ENCODE data around the gene OVAAL. TPM values are rescaled to one million over a fixed set of nuclear protein-coding genes. Genes with fewer than 3 reads are reported as not detected.

Gene OVAAL
- polyA plus RNA-seq, 4 donors: not detected

DNA sequence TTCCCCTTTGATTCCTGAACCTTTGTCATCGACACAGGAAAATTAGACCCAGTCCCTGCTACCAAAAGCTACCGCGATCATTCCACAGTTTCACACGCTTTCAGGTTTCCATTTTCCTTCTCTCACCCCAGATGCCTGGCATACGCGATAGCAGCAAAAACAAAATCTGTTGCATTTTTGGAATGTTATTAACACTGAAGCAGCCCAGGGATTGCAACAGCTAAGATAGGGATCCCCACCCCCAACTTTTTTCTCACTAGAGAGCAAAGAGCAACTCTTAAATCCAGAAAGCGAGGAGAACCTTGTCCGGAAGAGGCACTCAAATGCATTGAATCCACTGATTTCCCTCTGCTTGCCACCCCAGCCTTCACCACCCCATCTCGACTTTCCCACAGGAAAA, 8.9 kb downstream of the OVAAL start:
- no peak for DNase-seq (ENCODE audit: low read depth in 4 of 4, low spot score in 2 of 4)

DNA sequence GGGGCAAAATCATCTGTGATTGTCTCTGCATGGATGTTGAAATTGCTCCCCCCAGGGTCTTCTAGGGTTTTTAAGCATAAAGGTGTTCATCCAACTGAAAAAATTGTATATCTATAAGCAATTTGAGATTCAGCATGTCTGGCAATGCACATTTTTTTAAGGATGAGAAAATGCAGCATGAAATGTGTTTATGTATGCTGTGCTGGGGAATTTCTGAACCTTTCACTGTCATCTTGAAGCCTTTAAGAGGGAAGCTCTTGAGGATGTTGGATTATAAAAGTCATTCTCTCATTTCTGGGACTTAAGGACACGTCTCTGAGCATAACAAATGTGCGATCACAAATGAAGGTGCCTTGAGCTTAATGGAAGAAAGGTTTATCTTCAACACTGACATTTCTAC, 9.4 kb downstream of the OVAAL start:
- DNase-seq (ENCODE audit: low read depth in 4 of 4, low spot score in 2 of 4): no peak

- no peak for DNase-seq (ENCODE audit: low read depth in 4 of 4, low spot score in 2 of 4)
Measured at GRCh38 chr1:180571060-180571831, 12.5 kb downstream of the OVAAL start.

DNA sequence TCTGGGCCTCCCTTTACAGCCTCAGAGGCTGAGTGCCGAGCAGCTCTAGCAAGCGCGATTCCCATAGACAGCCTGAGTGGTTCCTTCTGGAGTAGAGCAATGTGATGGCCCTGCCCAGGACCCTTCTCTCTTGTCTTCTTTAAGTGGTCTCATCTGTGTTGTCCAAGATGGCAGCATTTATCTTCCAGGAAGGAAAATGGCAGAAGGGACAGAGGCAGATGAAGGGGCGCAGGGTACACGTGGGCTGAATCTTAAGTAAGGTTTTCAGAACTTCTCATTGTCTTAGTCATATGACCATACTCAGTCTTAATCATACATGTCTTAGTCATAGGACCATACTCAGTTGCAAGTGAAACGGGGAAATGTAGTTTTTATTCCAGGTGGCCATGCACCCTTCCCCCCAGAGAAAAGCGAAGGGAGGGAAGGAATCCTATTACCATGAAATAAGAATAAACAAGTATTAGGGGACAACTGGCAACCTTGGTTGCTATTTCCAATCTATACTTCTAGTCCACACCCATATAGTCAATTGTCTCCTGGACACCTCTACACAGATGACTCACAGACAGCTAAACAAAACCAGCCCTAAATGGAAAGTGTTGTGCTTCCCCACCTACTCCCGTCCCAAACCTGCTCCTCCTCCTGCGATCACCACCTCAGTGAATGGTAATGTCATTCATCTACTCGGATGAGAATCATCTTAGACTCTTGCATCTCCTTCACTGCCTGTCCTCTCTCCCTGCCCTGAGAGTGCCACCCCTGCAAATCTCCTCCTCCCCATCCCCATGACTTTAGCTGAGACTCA, 13.3 kb downstream of the OVAAL start:
- DNase-seq (ENCODE audit: low read depth in 4 of 4, low spot score in 2 of 4): no peak

DNA sequence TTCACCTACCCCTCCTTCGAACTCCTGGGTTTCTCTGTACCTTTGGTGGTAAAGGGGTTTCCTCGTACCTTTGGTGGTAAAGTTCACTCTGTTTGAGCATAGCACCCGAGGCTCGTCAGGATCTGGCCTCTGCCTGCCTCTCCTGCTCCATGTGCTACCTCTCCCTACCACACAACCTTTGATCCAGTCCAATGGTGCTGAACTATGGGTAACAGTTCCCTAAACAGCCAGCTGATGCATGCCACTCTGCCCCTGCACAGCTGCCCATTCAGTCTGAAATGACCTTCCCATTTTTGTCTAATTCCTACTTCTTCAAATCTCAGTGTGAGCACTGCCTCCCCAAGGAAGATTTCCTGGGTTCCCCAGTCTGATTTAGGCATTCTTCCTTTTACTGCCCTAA, 14.0 kb downstream of the OVAAL start:
- DNase-seq (ENCODE audit: low read depth in 4 of 4, low spot score in 2 of 4): no peak

DNA sequence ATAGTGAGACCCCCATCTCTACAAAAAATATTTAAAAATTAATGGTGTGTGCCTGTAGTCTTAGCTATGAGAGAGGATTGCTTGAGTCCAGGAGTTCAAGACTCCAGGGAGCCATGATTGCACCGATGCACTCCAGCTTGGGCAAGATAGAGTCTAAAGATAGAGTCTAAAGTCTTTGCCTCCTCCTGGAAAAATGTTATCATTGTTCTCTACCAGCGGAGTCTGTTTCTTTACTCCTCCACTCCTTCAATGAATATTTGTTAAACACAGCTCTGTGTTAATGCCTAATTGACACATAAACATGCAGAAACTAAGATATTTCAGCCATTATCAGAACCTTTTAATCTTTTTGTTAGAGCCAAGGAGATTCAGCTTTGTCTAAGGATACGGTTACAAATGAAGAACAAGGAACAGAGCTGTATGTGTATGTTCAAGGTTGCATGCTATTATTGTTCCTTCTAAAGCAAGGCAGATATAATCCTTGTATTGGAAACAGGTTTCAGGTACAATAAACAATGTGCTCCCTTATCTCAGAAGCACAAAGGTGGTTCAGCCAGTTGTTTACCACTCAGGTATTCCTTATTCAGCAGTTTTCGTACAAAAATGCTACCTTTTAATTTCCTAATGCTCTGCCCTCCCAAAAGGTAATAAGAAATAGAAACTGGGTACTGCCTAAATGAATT, 15.4 kb downstream of the OVAAL start:
- no peak for DNase-seq (ENCODE audit: low read depth in 4 of 4, low spot score in 2 of 4)

GRCh38 chr1:180577361-180577760, 18.6 kb downstream of the OVAAL start:
- DNase-seq (ENCODE audit: low read depth in 4 of 4, low spot score in 2 of 4): no peak

DNA sequence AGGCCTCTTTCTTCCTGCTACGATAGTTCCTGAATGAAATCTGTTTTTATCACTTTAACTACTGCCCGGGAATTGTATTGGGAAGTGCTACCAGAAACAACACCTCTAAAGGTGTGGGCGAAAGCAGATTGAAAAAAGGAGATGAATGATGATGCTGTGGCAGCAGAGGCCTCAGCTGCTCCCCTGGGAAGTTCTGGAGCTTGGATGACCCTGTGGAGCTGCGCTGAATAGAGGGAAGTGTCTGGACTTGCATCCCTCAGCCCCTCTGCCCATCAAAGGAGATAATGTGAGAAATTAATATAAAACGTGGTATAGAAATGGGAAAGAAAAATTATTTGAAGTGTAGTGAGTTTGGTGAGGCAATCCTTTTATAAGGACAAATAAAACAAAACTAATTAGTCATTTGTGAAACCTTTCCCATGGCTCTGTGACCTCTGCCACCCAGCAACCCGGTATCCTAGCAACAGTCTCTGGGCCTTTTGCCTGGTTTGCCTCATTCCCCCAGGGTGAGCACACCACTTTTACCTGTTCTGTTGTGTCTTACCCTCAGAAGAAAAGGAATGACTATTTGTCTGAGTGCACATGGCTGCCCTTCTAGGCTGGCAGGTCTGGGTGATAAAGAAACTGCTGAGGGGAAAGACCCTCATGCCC, 21.3 kb downstream of the OVAAL start:
- DNase-seq (ENCODE audit: low read depth in 4 of 4, low spot score in 2 of 4): no peak

DNA sequence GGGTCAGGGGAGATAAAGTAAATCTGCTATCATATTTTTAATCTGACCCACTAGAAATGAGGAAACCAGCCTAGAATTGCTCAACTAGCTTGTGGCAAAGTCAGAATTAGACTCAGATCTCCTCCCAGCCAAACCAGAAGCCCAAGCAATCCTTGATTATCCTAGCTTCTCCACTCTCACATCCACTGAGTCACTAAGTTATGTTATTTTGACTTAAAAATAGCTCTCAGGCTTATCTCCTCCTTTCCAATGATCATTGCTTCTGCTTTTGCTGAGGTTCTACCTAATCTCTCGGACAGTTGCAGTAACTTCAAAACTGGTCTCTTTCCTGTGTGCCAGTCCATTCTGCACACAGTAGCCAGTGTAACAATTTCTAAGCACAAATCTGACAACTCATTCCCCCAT, 22.9 kb downstream of the OVAAL start:
- DNase-seq (ENCODE audit: low read depth in 4 of 4, low spot score in 2 of 4): no peak

DNA sequence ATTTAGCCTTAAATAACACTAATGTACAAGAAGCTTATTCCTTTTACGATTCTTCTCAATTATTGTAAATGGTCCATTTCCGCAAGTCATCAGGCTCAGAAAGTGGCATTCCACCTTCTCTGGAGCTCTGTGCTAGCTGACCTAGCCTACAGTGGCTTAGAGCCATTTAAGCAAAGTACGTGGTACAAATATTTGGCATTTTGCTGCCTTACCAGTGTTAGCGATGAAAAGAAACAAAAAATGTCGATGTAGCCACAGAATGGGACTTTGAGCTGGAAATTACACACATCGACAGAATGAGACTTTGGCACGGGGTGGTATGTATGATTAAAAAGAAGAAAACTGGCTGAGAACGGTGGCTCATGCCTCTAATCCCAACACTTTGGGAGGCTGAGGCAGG, 26.1 kb downstream of the OVAAL start:
- no peak for DNase-seq (ENCODE audit: low read depth in 4 of 4, low spot score in 2 of 4)

GRCh38 chr1:180585994-180586359, 27.2 kb downstream of the OVAAL start:
- no peak for DNase-seq (ENCODE audit: low read depth in 4 of 4, low spot score in 2 of 4)

DNA sequence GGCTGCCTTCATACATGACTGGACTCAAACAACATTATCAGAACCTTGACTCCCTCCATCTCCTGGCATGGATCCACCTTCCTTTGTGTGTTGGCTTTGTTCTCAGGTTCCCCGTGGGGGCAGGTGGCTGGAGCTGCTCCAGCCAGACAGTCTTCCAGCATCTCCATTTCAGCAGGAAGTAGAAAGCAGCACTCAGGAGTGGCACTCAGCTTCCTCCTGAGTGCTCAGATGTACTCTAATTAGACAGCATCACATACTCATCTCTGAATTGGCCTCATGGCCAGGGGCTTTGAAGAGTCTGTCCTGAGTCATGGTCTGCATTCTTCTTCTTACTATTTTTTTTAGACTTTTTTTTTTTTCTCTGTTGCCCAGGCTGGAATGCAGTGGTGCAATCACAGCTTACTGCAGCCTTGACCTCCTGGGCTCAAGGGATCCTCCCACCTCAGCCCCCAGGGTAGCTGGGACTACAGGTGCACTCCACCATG, 27.9 kb downstream of the OVAAL start:
- DNase-seq (ENCODE audit: low read depth in 4 of 4, low spot score in 2 of 4): no peak

GRCh38 chr1:180588121-180588520, 29.4 kb downstream of the OVAAL start:
- no peak for DNase-seq (ENCODE audit: low read depth in 4 of 4, low spot score in 2 of 4)

GRCh38 chr1:180590889-180591288, 32.1 kb downstream of the OVAAL start:
- no peak for DNase-seq (ENCODE audit: low read depth in 4 of 4, low spot score in 2 of 4)

DNA sequence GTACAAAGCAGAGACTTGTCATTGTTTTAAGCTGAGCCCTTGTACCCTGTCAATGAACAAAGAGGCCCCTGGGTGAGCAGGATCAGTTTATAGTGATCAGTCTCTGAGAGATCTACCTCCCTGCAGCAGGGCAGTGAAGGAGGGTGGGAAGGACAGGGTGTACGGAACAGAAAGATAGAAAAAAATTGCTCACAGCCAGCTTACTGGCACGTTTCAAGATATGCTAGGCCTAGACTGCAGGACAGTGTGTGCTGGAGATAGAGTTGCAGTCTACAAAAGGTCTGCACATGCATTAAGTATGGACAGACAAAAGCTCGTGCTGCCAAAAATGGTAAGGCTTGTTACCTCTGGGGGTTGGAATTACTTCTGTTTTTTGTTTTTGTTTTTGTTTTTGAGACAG, 34.6 kb downstream of the OVAAL start:
- DNase-seq (ENCODE audit: low read depth in 4 of 4, low spot score in 2 of 4): no peak

- no peak for DNase-seq (ENCODE audit: low read depth in 4 of 4, low spot score in 2 of 4)
Measured at GRCh38 chr1:180594723-180595122, 36.0 kb downstream of the OVAAL start.

- no peak for DNase-seq (ENCODE audit: low read depth in 4 of 4, low spot score in 2 of 4)
Measured at GRCh38 chr1:180595966-180596365, 37.2 kb downstream of the OVAAL start.

- no peak for DNase-seq (ENCODE audit: low read depth in 4 of 4, low spot score in 2 of 4)
Measured at GRCh38 chr1:180597520-180597919, 38.8 kb downstream of the OVAAL start.

DNA sequence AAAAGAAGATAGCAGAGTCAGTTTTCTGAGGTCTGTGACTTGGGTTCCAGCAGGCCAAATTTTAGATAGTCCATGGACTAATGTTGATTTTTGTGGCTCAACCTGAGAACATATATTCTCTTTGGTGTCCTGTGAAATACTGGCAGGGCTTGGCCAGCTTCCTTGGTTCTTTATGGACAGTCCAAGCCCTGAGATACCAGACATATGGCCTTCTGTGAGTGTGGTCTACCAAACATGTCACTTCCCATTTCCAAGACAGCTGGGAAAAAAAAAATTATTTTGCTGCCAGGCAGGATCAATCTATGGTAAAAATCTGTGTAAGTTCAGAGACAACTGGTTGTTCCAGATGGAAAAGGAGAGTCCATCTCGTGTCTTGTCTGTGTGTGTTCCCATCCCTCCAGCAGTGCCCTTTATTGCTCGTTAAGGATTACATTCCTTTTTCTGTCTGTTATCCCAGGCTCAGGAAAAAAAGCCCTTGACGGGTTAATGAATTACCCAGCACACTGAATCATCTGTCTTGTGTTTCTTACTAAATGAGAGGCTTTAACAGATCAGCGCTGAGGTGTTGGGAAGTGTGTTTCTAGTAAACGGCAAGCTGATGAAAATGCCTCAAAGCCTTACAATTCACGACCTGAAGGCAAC, 39.7 kb downstream of the OVAAL start:
- DNase-seq (ENCODE audit: low read depth in 4 of 4, low spot score in 2 of 4): peak in 1 of 4 donors; percentile 51

DNA sequence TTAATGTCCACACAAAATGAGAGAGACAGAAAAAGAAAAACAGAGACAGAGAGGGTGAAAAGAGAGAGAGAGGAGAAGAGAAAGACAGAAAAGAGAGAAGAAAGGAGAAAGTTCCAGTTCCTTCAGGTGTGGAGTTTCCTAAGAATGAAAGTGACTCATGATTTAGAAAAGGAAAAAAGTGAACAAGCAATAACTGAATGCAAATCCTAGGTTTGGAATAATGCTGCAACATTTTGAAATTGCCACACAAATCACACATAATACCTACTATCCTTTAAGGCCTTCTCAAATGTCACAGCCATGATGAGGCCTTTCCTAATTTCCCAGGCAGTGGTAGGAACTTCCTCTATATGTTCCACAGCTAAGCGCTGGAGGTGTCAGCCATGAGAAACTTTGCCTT, 41.6 kb downstream of the OVAAL start:
- no peak for DNase-seq (ENCODE audit: low read depth in 4 of 4, low spot score in 2 of 4)
